ENCODE results near the gene NFILZ.

Gene NFILZ

GRCh38 chr19:8642561-8642960 is 12.1 kb downstream of the NFILZ start:
- no peak for DNase-seq

- DNase-seq, result no peak
Observed at GRCh38 chr19:8643860-8644653, 13.6 kb downstream of the NFILZ start.

GRCh38 chr19:8648240-8648639 is 17.8 kb downstream of the NFILZ start:
- DNase-seq, result no peak

GRCh38 chr19:8654591-8655339 is 24.3 kb downstream of the NFILZ start:
- peak; percentile 26 to 52 (median 48) for DNase-seq

GRCh38 chr19:8655340-8655709 is 24.9 kb downstream of the NFILZ start:
- DNase-seq, result no peak

GRCh38 chr19:8657869-8658268 is 27.4 kb downstream of the NFILZ start:
- DNase-seq, result no peak

- no peak for DNase-seq
Observed at GRCh38 chr19:8659905-8660304, 29.5 kb downstream of the NFILZ start.

- DNase-seq, result no peak
Observed at GRCh38 chr19:8662263-8662662, 31.8 kb downstream of the NFILZ start.

- DNase-seq, result peak in 2 of 4 experiments; percentile 7 to 14
Observed at GRCh38 chr19:8663920-8664670, 33.7 kb downstream of the NFILZ start.

GRCh38 chr19:8664671-8665057 is 34.2 kb downstream of the NFILZ start:
- no peak for DNase-seq

- DNase-seq, result no peak
Observed at GRCh38 chr19:8665468-8666213, 35.2 kb downstream of the NFILZ start.

GRCh38 chr19:8666814-8667405 is 36.5 kb downstream of the NFILZ start:
- no peak for DNase-seq

- no peak for DNase-seq
Observed at GRCh38 chr19:8673276-8673891, 43.0 kb downstream of the NFILZ start.

GRCh38 chr19:8675066-8675465 is 44.6 kb downstream of the NFILZ start:
- DNase-seq, result no peak

- DNase-seq, result no peak
Observed at GRCh38 chr19:8678244-8678807, 47.9 kb downstream of the NFILZ start.

Measured in activated CD4-positive, CD25-positive, alpha-beta regulatory T cell (primary cell).